Testis (tissue), 3 donors: ENCODE measurements around the gene ZFAND5. TPM values are rescaled to one million over a fixed set of nuclear protein-coding genes. Genes with fewer than 3 reads are reported as not detected.
A peak's percentile ranks its signal among the peaks of the same experiment; 100 is the strongest.

Experiments
- DNase-seq: peaks from one replicate; pipeline ENCODE4 v3.0.0-alpha.2; 2019
- H3K27ac ChIP-seq, 2 donors: fragments of 200-600 bp; sonication (generic); one replicate each; pipeline ENCODE4 v1.5.1; 2019
- H3K27me3 ChIP-seq: fragments of 200-600 bp; sonication (generic); one replicate; pipeline ENCODE4 v1.5.1; 2019
- H3K36me3 ChIP-seq: fragments of 200-600 bp; sonication (generic); one replicate; pipeline ENCODE4 v1.5.1; 2017; ENCODE audit warnings: low read depth; ENCODE audit errors: missing control alignments
- H3K4me1 ChIP-seq: fragments of 200-600 bp; sonication (generic); one replicate; pipeline ENCODE4 v1.5.1; 2019
- H3K4me3 ChIP-seq, 2 donors: fragments of 200-600 bp; sonication (generic); one replicate each; pipeline ENCODE4 v1.5.1; 2017 to 2019
- H3K9me3 ChIP-seq: fragments of 200-600 bp; sonication (generic); one replicate; pipeline ENCODE4 v1.5.1; 2017
- POLR2A ChIP-seq: fragments of 450-650 bp; IDR thresholded peaks from one replicate; pipeline ENCODE4 v1.6.1; 2017; ENCODE audit warnings: antibody characterized with exemption, mild to moderate bottlenecking, moderate library complexity
- WGBS, 2 donors: methylation state at CpG; one replicate each; pipeline ENCODE4 v1.1.5; 2018; 5-methylcytosine and 5-hydroxymethylcytosine counted together
- intact Hi-C: fragments of 100-400 bp; cut with DNase I; formaldehyde crosslinking; loops from one replicate; pipeline ENCODE4 v1.15.1; 2023; ENCODE audit warnings: low total_unique reads
- polyA plus RNA-seq: library from polyadenylated mRNA; stranded (reverse); fragments of 350-450 nt; fragmentation: Illumina TruSeq; extraction: RNeasy Lipid Tissue Mini Kit (QIAGEN cat#74804); gene quantifications from one replicate; pipeline ENCODE4 v1.2.3, GENCODE V29; 2014; ENCODE audit warnings: low read depth, low replicate concordance; ENCODE audit not compliant: insufficient read depth
- total RNA-seq, 2 donors: library from RNA; depleted of rRNA; stranded (reverse); fragments of >200 nt; gene quantifications; one replicate each; pipeline ENCODE4 v1.2.3, GENCODE V29; 2016
- TF ChIP-seq, protein P1 (sequence below), 3 experiments: fragments of 450-650 bp in 2 of 3; fragments of 200-600 bp in 1 of 3; sonication (generic) in 1 of 3; IDR thresholded peaks; one replicate each; pipeline ENCODE4 v1.5.1; 2016 to 2019; ENCODE audit warnings: antibody characterized with exemption in 3 of 3, mild to moderate bottlenecking in 2 of 3, moderate library complexity in 1 of 3

ZFAND5 gene
- total and polyA plus RNA-seq, 3 donors from 2014 or later, result 251 to 314 (median 313) TPM

DNA sequence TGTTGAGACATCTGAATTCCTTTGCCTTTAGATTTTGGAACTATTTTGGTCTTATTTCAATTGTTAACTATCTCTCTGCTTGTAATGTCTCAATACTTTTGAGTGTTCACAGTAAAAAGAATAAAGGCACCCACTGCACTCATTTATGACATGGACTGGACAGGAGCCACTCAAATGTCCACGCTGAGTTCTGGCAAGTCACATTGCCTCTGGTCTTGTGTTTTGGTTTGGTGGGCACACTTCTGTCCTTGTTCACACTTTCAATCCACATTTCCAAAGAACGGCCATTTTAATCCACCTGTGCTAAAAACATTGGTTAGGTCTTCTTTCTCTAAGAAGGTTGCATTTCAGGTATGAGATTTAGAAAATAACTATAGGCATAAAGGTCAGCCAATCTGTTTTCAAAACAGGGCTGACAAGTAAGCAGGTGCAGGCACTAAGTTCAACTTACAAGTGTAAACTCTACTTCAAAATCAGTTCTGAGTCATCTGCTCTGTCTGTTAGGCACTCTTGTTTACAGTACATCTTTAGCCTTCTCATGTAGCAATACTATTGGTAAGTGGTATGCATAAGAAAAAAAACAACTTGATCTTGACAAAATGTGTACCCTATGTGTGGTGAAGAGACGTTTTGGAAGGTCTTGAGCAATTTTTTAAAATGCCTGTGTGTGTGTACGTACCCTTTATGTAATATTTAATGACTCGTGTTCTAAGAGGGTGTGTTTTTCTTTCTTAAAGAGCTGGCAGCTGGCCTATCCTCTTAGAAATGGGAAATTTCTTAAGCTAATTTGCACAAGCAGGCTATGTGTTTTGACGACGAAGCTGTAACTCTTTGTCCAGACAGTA is 31.5 kb upstream of the ZFAND5 start:
- no peak for DNase-seq
- Histone ChIP-seq H3K4me3 (no peak overlapping the region), H3K27ac (peak overlapping the region in 1 of 2 donors; percentile 38), H3K36me3 (no peaks in the 10 kb centered on the region), H3K27me3 (no peaks in the 10 kb centered on the region), H3K4me1 (peaks cover 13% of the 10 kb centered on the region), H3K9me3 (no peaks in the 10 kb centered on the region)
- 45 to 46% methylated on average over 7 of the region's 7 CpGs for WGBS, 2 donors
- TF ChIP-seq, protein P1, sequence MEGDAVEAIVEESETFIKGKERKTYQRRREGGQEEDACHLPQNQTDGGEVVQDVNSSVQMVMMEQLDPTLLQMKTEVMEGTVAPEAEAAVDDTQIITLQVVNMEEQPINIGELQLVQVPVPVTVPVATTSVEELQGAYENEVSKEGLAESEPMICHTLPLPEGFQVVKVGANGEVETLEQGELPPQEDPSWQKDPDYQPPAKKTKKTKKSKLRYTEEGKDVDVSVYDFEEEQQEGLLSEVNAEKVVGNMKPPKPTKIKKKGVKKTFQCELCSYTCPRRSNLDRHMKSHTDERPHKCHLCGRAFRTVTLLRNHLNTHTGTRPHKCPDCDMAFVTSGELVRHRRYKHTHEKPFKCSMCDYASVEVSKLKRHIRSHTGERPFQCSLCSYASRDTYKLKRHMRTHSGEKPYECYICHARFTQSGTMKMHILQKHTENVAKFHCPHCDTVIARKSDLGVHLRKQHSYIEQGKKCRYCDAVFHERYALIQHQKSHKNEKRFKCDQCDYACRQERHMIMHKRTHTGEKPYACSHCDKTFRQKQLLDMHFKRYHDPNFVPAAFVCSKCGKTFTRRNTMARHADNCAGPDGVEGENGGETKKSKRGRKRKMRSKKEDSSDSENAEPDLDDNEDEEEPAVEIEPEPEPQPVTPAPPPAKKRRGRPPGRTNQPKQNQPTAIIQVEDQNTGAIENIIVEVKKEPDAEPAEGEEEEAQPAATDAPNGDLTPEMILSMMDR (IDR thresholded peaks at IDR 0.05), result no peak
- no peak for TF ChIP-seq POLR2A
- intact Hi-C loops, result no loop called here

DNA sequence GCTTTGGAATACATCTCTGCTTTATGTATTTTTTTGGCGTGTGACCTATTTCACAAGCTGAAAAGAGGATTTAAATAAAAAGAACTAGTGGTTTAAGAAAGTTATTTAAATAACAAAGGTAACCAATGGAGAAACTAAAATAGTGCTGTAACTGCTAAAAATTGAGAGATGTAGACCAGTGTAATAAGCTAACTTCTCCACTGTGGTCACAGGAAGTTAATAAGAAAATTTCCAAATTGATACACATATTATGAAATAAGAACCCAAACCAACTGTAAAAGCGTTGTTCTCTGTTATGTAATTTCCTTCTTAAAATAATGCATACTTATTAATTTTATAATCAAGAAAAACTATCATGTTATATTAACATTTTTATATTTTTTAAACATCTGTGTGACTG is 29.1 kb upstream of the ZFAND5 start:
- no peak for DNase-seq
- TF ChIP-seq, protein P1 (IDR thresholded peaks at IDR 0.05), result no peak
- TF ChIP-seq POLR2A, result no peak
- H3K4me3 ChIP-seq, result no peak overlapping the region
- H3K27me3 ChIP-seq, result no peaks in the 10 kb centered on the region
- H3K9me3 ChIP-seq, result no peaks in the 10 kb centered on the region
- intact Hi-C loops, result no loop called here
- no peak overlapping the region for H3K27ac ChIP-seq
- peaks cover 13% of the 10 kb centered on the region for H3K4me1 ChIP-seq
- H3K36me3 ChIP-seq, result no peaks in the 10 kb centered on the region
- WGBS, 2 donors, result 70 to 72% methylated on average over 2 of the region's 2 CpGs

DNA sequence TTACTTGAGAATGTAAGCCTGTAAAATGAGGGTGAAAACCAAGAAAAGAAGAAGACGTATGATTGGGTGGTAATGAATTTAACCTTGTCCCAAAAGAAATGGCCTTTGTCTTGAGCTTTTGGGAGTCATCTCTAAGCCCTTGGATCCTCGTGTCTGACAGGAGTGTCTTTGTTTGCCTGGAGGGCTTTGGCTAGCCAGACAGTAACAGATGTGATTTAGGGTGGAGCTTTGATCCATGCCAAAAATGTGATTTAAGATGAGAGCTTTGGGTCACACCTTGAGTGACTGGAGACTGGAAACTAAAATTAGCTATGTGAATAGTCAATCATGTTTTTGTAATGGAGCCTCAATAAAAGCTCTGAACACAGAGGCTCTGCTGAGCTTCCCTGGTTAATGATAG is 25.9 kb upstream of the ZFAND5 start:
- Histone ChIP-seq H3K9me3 (no peaks in the 10 kb centered on the region), H3K36me3 (no peaks in the 10 kb centered on the region), H3K27ac (no peak overlapping the region), H3K4me3 (no peak overlapping the region), H3K27me3 (no peaks in the 10 kb centered on the region), H3K4me1 (no peaks in the 10 kb centered on the region)
- 57 to 60% methylated on average over 2 of the region's 2 CpGs for WGBS, 2 donors
- intact Hi-C loops, result no loop called here
- no peak for DNase-seq
- no peak for TF ChIP-seq POLR2A
- TF ChIP-seq, protein P1 (IDR thresholded peaks at IDR 0.05), result no peak

DNA sequence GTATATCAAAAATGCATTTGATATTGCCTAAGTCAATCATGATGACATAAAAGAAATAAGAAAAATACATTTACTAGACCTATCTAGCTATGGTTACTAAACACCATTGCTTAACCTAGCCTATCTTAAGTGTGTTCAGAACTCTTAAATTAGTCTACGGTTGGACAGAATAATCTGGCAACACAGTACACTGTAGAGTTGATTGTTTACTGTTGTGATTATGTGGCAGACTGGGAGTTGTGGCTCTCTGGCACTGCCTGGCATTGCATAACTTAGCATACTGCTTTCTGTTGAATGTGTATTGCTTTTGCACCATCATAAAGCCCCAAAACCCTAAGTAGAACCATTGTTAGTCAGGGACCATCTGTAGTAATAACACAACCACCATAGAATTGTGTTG is 21.2 kb upstream of the ZFAND5 start:
- Histone ChIP-seq H3K4me3 (no peak overlapping the region), H3K36me3 (no peaks in the 10 kb centered on the region), H3K9me3 (no peaks in the 10 kb centered on the region), H3K27ac (no peak overlapping the region), H3K4me1 (peaks cover 14% of the 10 kb centered on the region), H3K27me3 (no peaks in the 10 kb centered on the region)
- intact Hi-C loops, result no loop called here
- TF ChIP-seq POLR2A, result no peak
- TF ChIP-seq, protein P1 (IDR thresholded peaks at IDR 0.05), result no peak
- 62 to 74% methylated on average over 1 of the region's 1 CpG for WGBS, 2 donors
- DNase-seq, result no peak
